ENCODE data around the gene ITPR2.

The ITPR2 gene

GRCh38 chr12:26510354-26510674, 322.7 kb downstream of the ITPR2 start:
- DNase-seq (ENCODE audit: extremely low spot score): no peak
- ChIA-PET CTCF (interaction anchor here (1.0 to 1.8 kb wide), 4 partner anchors 11 to 75 kb away, joined by 3 to 8 read pairs (median 3); no protein-coding TSS in a partner anchor), POLR2A (no interaction called here)
- no peak for TF ChIP-seq CTCF (IDR thresholded peaks at IDR 0.05; ENCODE audit: control extremely low read depth, extremely low read depth, low read depth, missing control alignments)

- ChIA-PET POLR2A (no interaction called here), CTCF (no interaction called here)
- no peak for TF ChIP-seq CTCF (IDR thresholded peaks at IDR 0.05; ENCODE audit: control extremely low read depth, extremely low read depth, low read depth, missing control alignments)
- DNase-seq (ENCODE audit: extremely low spot score): no peak
These were observed 325.4 kb downstream of the ITPR2 start for GRCh38 chr12:26507613-26508012.

GRCh38 chr12:26499979-26500640, 332.9 kb downstream of the ITPR2 start:
- CTCF ChIA-PET: no interaction called here
- TF ChIP-seq CTCF (IDR thresholded peaks at IDR 0.05; ENCODE audit: control extremely low read depth, extremely low read depth, low read depth, missing control alignments): no peak
- DNase-seq (ENCODE audit: extremely low spot score): no peak
- POLR2A ChIA-PET: no interaction called here

- DNase-seq (ENCODE audit: extremely low spot score): no peak
- POLR2A ChIA-PET: no interaction called here
- CTCF ChIA-PET: interaction anchor here (1.1 kb wide), 1 partner anchor 54 kb away, joined by 3 read pairs; no protein-coding TSS in a partner anchor
- no peak for TF ChIP-seq CTCF (IDR thresholded peaks at IDR 0.05; ENCODE audit: control extremely low read depth, extremely low read depth, low read depth, missing control alignments)
These were observed 336.8 kb downstream of the ITPR2 start for GRCh38 chr12:26496170-26496569.

GRCh38 chr12:26493656-26494055, 339.3 kb downstream of the ITPR2 start:
- TF ChIP-seq CTCF (IDR thresholded peaks at IDR 0.05; ENCODE audit: control extremely low read depth, extremely low read depth, low read depth, missing control alignments): no peak
- CTCF ChIA-PET: interaction anchor here (1.4 to 1.5 kb wide), 3 partner anchors 11 to 60 kb away, joined by 3 read pairs; no protein-coding TSS in a partner anchor
- no peak for DNase-seq (ENCODE audit: extremely low spot score)
- POLR2A ChIA-PET: no interaction called here

GRCh38 chr12:26492406-26492805, 340.6 kb downstream of the ITPR2 start:
- POLR2A ChIA-PET: no interaction called here
- no peak for TF ChIP-seq CTCF (IDR thresholded peaks at IDR 0.05; ENCODE audit: control extremely low read depth, extremely low read depth, low read depth, missing control alignments)
- no peak for DNase-seq (ENCODE audit: extremely low spot score)
- CTCF ChIA-PET: interaction anchor here (1.5 to 1.8 kb wide), 2 partner anchors 9 to 10 kb away, joined by 3 to 4 read pairs; no protein-coding TSS in a partner anchor

All from GM10248 (cell line).